NCI-H2081 (cell line): ENCODE measurements around the gene NRP1.
A peak's percentile ranks its signal among the peaks of the same experiment; 100 is the strongest.
"Not testable (repeated sequence)": the region's sequence is repeated elsewhere in the genome, so short reads cannot be mapped to it uniquely, and the experiment has no call there.

Experiments used
- DNase-seq, 2 experiments: peaks; one replicate each; lab custom pipeline; 2025; lab: John Stamatoyannopoulos, UW

The NRP1 gene

GRCh38 chr10:33321516-33321915 lies 13.0 kb downstream of the NRP1 start:
- no peak for DNase-seq

GRCh38 chr10:33320288-33320687 lies 14.2 kb downstream of the NRP1 start:
- DNase-seq, result no peak

- DNase-seq, result no peak
Measured at GRCh38 chr10:33315891-33316290, 18.6 kb downstream of the NRP1 start.

GRCh38 chr10:33314811-33315561 lies 19.5 kb downstream of the NRP1 start:
- DNase-seq, result peak; percentile 32 to 78

- DNase-seq, result no peak
Measured at GRCh38 chr10:33311640-33312039, 22.8 kb downstream of the NRP1 start.

- no peak for DNase-seq
Measured at GRCh38 chr10:33310853-33311252, 23.6 kb downstream of the NRP1 start.

GRCh38 chr10:33309406-33309805 lies 25.1 kb downstream of the NRP1 start:
- no peak for DNase-seq

GRCh38 chr10:33307835-33308234 lies 26.6 kb downstream of the NRP1 start:
- no peak for DNase-seq

- DNase-seq, result no peak
Measured at GRCh38 chr10:33306701-33307519, 27.6 kb downstream of the NRP1 start.

- no peak for DNase-seq
Measured at GRCh38 chr10:33306126-33306525, 28.3 kb downstream of the NRP1 start.

- DNase-seq, result no peak
Measured at GRCh38 chr10:33304423-33305225, 29.8 kb downstream of the NRP1 start.

GRCh38 chr10:33303988-33304387 lies 30.5 kb downstream of the NRP1 start:
- no peak for DNase-seq

GRCh38 chr10:33302208-33302829 lies 32.1 kb downstream of the NRP1 start:
- DNase-seq, result no peak

GRCh38 chr10:33301097-33301789 lies 33.2 kb downstream of the NRP1 start:
- DNase-seq, result no peak

GRCh38 chr10:33300544-33300943 lies 33.9 kb downstream of the NRP1 start:
- DNase-seq, result not testable (repeated sequence)

GRCh38 chr10:33298893-33299292 lies 35.6 kb downstream of the NRP1 start:
- no peak for DNase-seq

- DNase-seq, result no peak
Measured at GRCh38 chr10:33298110-33298509, 36.4 kb downstream of the NRP1 start.

- no peak for DNase-seq
Measured at GRCh38 chr10:33295851-33296250, 38.6 kb downstream of the NRP1 start.

GRCh38 chr10:33293531-33294170 lies 40.8 kb downstream of the NRP1 start:
- no peak for DNase-seq

- no peak for DNase-seq
Measured at GRCh38 chr10:33293076-33293475, 41.4 kb downstream of the NRP1 start.

- DNase-seq, result no peak
Measured at GRCh38 chr10:33291053-33291592, 43.3 kb downstream of the NRP1 start.
